H1 (cell line): ENCODE measurements around the gene ZNF423. TPM values are rescaled to one million over a fixed set of nuclear protein-coding genes. Genes with fewer than 3 reads are reported as not detected.

ENCODE experiments used
- CTCF ChIA-PET: fragments of 300-600 bp; sonication (Branson Sonifier 250); formaldehyde crosslinking; loops from one replicate; lab custom pipeline; 2021; ENCODE audit not compliant: partially characterized antibody; lab: Charles Lee
- POLR2A ChIA-PET: fragments of 300-600 bp; sonication (Branson Sonifier 250); formaldehyde crosslinking; loops from one replicate; lab custom pipeline; 2021; ENCODE audit warnings: inconsistent platforms; ENCODE audit not compliant: partially characterized antibody; lab: Charles Lee
- DNase-seq, 2 experiments: peaks; one replicate each; pipeline versions ENCODE4 v3.0.0 to v3.0.0-alpha.2; 2010 to 2022; ENCODE audit warnings: low spot score in 2 of 2, low read depth in 1 of 2, mixed read lengths in 1 of 2
- FAIRE-seq: peaks from 2 replicates; lab custom pipeline; 2011; peaks lifted over from hg19 to GRCh38; lab: Jason Lieb, UNC
- H2AFZ ChIP-seq: 2 replicates; pipeline ENCODE4 v1.8.1; 2012; ENCODE audit warnings: low read length, inconsistent platforms
- H2AK5ac ChIP-seq: 2 replicates; pipeline ENCODE4 v1.6.1; 2013; ENCODE audit warnings: low read depth, low read length
- H2BK120ac ChIP-seq: replicated peaks from 2 replicates; pipeline ENCODE3; 2013; ENCODE audit warnings: low read depth, low read length, inconsistent platforms
- H2BK12ac ChIP-seq: 2 replicates; pipeline ENCODE4 v1.6.1; 2013; ENCODE audit warnings: low read depth, low read length
- H2BK15ac ChIP-seq: 2 replicates; pipeline ENCODE4 v1.6.1; 2013; ENCODE audit warnings: low read length
- H2BK20ac ChIP-seq: 2 replicates; pipeline ENCODE4 v1.6.1; 2013; ENCODE audit warnings: low read length
- H2BK5ac ChIP-seq: 2 replicates; pipeline ENCODE4 v1.6.1; 2013; ENCODE audit warnings: low read depth, low read length
- H3K14ac ChIP-seq: 2 replicates; pipeline ENCODE4 v1.6.1; 2013; ENCODE audit warnings: inconsistent platforms; ENCODE audit not compliant: insufficient read length
- H3K18ac ChIP-seq: 2 replicates; pipeline ENCODE4 v1.6.1; 2013; ENCODE audit warnings: low read length; ENCODE audit errors: extremely low read depth
- H3K23ac ChIP-seq: 2 replicates; pipeline ENCODE4 v1.6.1; 2013; ENCODE audit warnings: inconsistent platforms; ENCODE audit not compliant: insufficient read length
- H3K23me2 ChIP-seq: 2 replicates; pipeline ENCODE4 v1.6.1; 2013; ENCODE audit warnings: low read depth, low read length
- H3K27ac ChIP-seq: 2 replicates; pipeline ENCODE4 v1.6.1; 2011; ENCODE audit warnings: low read depth, low read length, inconsistent platforms
- H3K27me3 ChIP-seq, 4 experiments: replicated peaks in 1 of 4; 1 replicate in 1 of 4; 2 replicates in 3 of 4; pipeline versions ENCODE4 v1.6.1 to v1.8.1; 2011 to 2013; ENCODE audit warnings: low read length in 3 of 4, mild to moderate bottlenecking in 3 of 4, inconsistent platforms in 2 of 4, mixed read lengths in 2 of 4, moderate library complexity in 1 of 4; ENCODE audit not compliant: control insufficient read depth in 3 of 4, insufficient read depth in 3 of 4; ENCODE audit errors: extremely low read depth in 1 of 4
- H3K36me3 ChIP-seq, 4 experiments: 2 replicates each; pipeline versions ENCODE4 v1.6.1 to v1.8.1; 2011 to 2013; ENCODE audit warnings: mild to moderate bottlenecking in 4 of 4, low read length in 3 of 4, moderate library complexity in 2 of 4, control low read depth in 1 of 4, inconsistent platforms in 1 of 4; ENCODE audit not compliant: insufficient read depth in 4 of 4, control insufficient read depth in 2 of 4
- H3K4ac ChIP-seq: replicated peaks from 2 replicates; pipeline ENCODE3; 2013; ENCODE audit warnings: low read length, low read depth, mixed read lengths, inconsistent platforms; ENCODE audit not compliant: insufficient read length
- H3K4me1 ChIP-seq, 4 experiments: replicated peaks in 1 of 4; 1 replicate in 1 of 4; 2 replicates in 3 of 4; pipeline versions ENCODE4 v1.6.1 to v1.8.1; 2011 to 2013; ENCODE audit warnings: low read length in 3 of 4, inconsistent platforms in 2 of 4, mixed read lengths in 1 of 4; ENCODE audit not compliant: insufficient read depth in 4 of 4, control insufficient read depth in 3 of 4
- H3K4me2 ChIP-seq, 2 experiments: 2 replicates each; pipeline versions ENCODE4 v1.6.1 to v1.8.1; 2011 to 2013; ENCODE audit warnings: low read depth in 2 of 2, low read length in 2 of 2, control low read depth in 1 of 2, inconsistent platforms in 1 of 2, mild to moderate bottlenecking in 1 of 2; ENCODE audit not compliant: insufficient read depth in 1 of 2
- H3K4me3 ChIP-seq, 4 experiments: fragments of 200-600, 300-600 bp in 1 of 4; sonication (generic), shearing (Covaris generic), sonication (Bioruptor Twin) in 1 of 4; 2 replicates each; pipeline versions ENCODE4 v1.5.1 to v1.8.1; 2011 to 2016; ENCODE audit warnings: low read length in 4 of 4, low read depth in 3 of 4, control low read depth in 2 of 4, inconsistent platforms in 2 of 4, mild to moderate bottlenecking in 2 of 4, mixed read lengths in 1 of 4, moderate library complexity in 1 of 4; ENCODE audit not compliant: insufficient read depth in 2 of 4; ENCODE audit errors: extremely low read depth in 1 of 4
- H3K56ac ChIP-seq: replicated peaks from 2 replicates; pipeline ENCODE3; 2013; ENCODE audit warnings: low read depth, mild to moderate bottlenecking, mixed read lengths, low read length, inconsistent platforms; ENCODE audit not compliant: insufficient read length
- H3K79me1 ChIP-seq: 2 replicates; pipeline ENCODE4 v1.6.1; 2013; ENCODE audit warnings: low read depth, low read length, control low read depth
- H3K79me2 ChIP-seq, 2 experiments: 2 replicates each; pipeline versions ENCODE4 v1.6.1 to v1.8.1; 2012 to 2013; ENCODE audit warnings: low read length in 2 of 2, mild to moderate bottlenecking in 2 of 2, inconsistent platforms in 1 of 2; ENCODE audit not compliant: insufficient read depth in 2 of 2, control insufficient read depth in 1 of 2
- H3K9ac ChIP-seq, 4 experiments: replicated peaks in 1 of 4; 1 replicate in 1 of 4; 2 replicates in 3 of 4; pipeline versions ENCODE4 v1.6.1 to v1.8.1; 2011 to 2013; ENCODE audit warnings: low read depth in 3 of 4, low read length in 3 of 4, control low read depth in 2 of 4, mild to moderate bottlenecking in 2 of 4, moderate library complexity in 2 of 4, inconsistent platforms in 1 of 4; ENCODE audit errors: extremely low read depth in 1 of 4
- H3K9me3 ChIP-seq, 2 experiments: 2 replicates each; pipeline versions ENCODE4 v1.6.1 to v1.8.1; 2012 to 2013; ENCODE audit warnings: mild to moderate bottlenecking in 2 of 2, moderate library complexity in 2 of 2, control low read depth in 1 of 2, inconsistent platforms in 1 of 2, low read depth in 1 of 2, low read length in 1 of 2, mixed read lengths in 1 of 2; ENCODE audit not compliant: insufficient read depth in 2 of 2
- H4K20me1 ChIP-seq, 2 experiments: replicated peaks in 1 of 2; 2 replicates each; pipeline versions ENCODE3 to v1.8.1; 2011 to 2013; ENCODE audit warnings: inconsistent platforms in 2 of 2, low read length in 2 of 2, mild to moderate bottlenecking in 1 of 2; ENCODE audit not compliant: insufficient read depth in 2 of 2, control insufficient read depth in 1 of 2
- H4K5ac ChIP-seq: 2 replicates; pipeline ENCODE4 v1.6.1; 2013; ENCODE audit warnings: low read length, low read depth, mixed read lengths, inconsistent platforms; ENCODE audit not compliant: insufficient read length
- H4K8ac ChIP-seq: 2 replicates; pipeline ENCODE4 v1.8.0; 2013; ENCODE audit warnings: mild to moderate bottlenecking, moderate library complexity, low read length, inconsistent platforms; ENCODE audit not compliant: insufficient read depth; ENCODE audit errors: extremely low read depth
- H4K91ac ChIP-seq: replicated peaks from 2 replicates; pipeline ENCODE3; 2013; ENCODE audit warnings: low read length, mixed read lengths, inconsistent platforms; ENCODE audit not compliant: insufficient read length
- BRCA1 ChIP-seq: IDR thresholded peaks from 2 replicates; pipeline ENCODE4 v1.6.1; 2012; ENCODE audit warnings: low read depth, low read length, improper control_type of control experiment
- CEBPB ChIP-seq: IDR thresholded peaks from 2 replicates; pipeline ENCODE4 v1.6.1; 2012; ENCODE audit warnings: low read depth, low read length
- CTCF ChIP-seq, 3 experiments: IDR thresholded peaks; 1 replicate in 2 of 3; 2 replicates in 1 of 3; pipeline versions ENCODE4 v1.5.1 to v1.6.1; 2011; ENCODE audit warnings: low read length in 3 of 3, mild to moderate bottlenecking in 3 of 3, inconsistent platforms in 2 of 3, low read depth in 1 of 3, moderate library complexity in 1 of 3; ENCODE audit not compliant: insufficient read depth in 1 of 3; ENCODE audit errors: control extremely low read depth in 1 of 3
- POU5F1 ChIP-seq: IDR thresholded peaks from 2 replicates; pipeline ENCODE4 v1.6.1; 2011; ENCODE audit warnings: low read depth, mild to moderate bottlenecking, low read length, moderate library complexity
- RAD21 ChIP-seq, 2 experiments: IDR thresholded peaks in 1 of 2; conservative IDR thresholded peaks in 1 of 2; 2 replicates each; pipeline ENCODE4 v1.6.1; 2011; ENCODE audit warnings: low read depth in 2 of 2, low read length in 2 of 2, improper control_type of control experiment in 1 of 2, inconsistent platforms in 1 of 2, mild to moderate bottlenecking in 1 of 2, moderate library complexity in 1 of 2
- SIX5 ChIP-seq: IDR thresholded peaks from 2 replicates; pipeline ENCODE4 v1.6.1; 2011; ENCODE audit warnings: mild to moderate bottlenecking, low read depth, low read length
- SP1 ChIP-seq: IDR thresholded peaks from 2 replicates; pipeline ENCODE4 v1.6.1; 2011; ENCODE audit warnings: low read depth, low read length
- SP4 ChIP-seq: IDR thresholded peaks from 2 replicates; pipeline ENCODE4 v1.6.1; 2012; ENCODE audit warnings: low read length, inconsistent platforms
- TAF1 ChIP-seq: IDR thresholded peaks from 2 replicates; pipeline ENCODE4 v1.6.1; 2011; ENCODE audit warnings: mild to moderate bottlenecking, low read depth, low read length
- WGBS, 2 experiments: shearing (Covaris generic) in 1 of 2; methylation state at CpG; one replicate each; pipeline versions ENCODE4 v1.1.6 to v1.1.7; 2013 to 2015; ENCODE audit warnings: low lambda C conversion rate in 2 of 2, mixed read lengths in 2 of 2, inconsistent platforms in 1 of 2, low coverage in 1 of 2, missing lambda C conversion rate in 1 of 2; ENCODE audit not compliant: insufficient replicate concordance in 2 of 2, insufficient coverage in 1 of 2, insufficient read length in 1 of 2; ENCODE audit errors: extremely low coverage in 1 of 2, missing lambda C conversion rate in 1 of 2; 5-methylcytosine and 5-hydroxymethylcytosine counted together
- polyA plus RNA-seq, 7 experiments: library from polyadenylated mRNA; depleted of rRNA in 3 of 7; stranded (reverse) in 5 of 7; unstranded in 2 of 7; fragments of >200 nt in 5 of 7; fragments of 200-250 nt in 2 of 7; gene quantifications; 1 replicate in 5 of 7; 2 replicates in 1 of 7; 4 replicates in 1 of 7; pipeline versions ENCODE4 v1.2.1 to v1.2.3, GENCODE V29; 2011 to 2013; ENCODE audit warnings: missing spikeins in 2 of 7, mixed read lengths in 2 of 7
- total RNA-seq: library from RNA; stranded (reverse); fragmentation: NEBNext Ultra II Directional; extraction: Animal tissue kit (Norgen Biotek cat#: 25700); gene quantifications from 2 replicates; pipeline ENCODE4 v1.2.1, GENCODE V29; 2021

The ZNF423 gene
- total and polyA plus RNA-seq, 2 of the 8 experiments (the other 6 are each of a cell fraction or from before 2014, with no cell fraction given), result 38.2 to 52.3 TPM

- H2BK20ac ChIP-seq, result no peak overlapping the region
- no peaks in the 10 kb centered on the region for H3K4me1 ChIP-seq
- H3K23me2 ChIP-seq, result no peaks in the 10 kb centered on the region
- WGBS, 2 experiments, result 93% methylated on average over 11 of the region's 12 CpGs; no CpG with 5 or more reads in 1 of the 2 experiments
- no peaks in the 10 kb centered on the region; a peak in 1 of 7 replicates for H3K27me3 ChIP-seq
- no peak overlapping the region for H4K5ac ChIP-seq
- H4K91ac ChIP-seq, result no peak overlapping the region
- no peak for DNase-seq
- H3K23ac ChIP-seq, result no peak overlapping the region
- no peak overlapping the region for H3K18ac ChIP-seq
- no peak overlapping the region for H3K4ac ChIP-seq
- H2BK5ac ChIP-seq, result no peak overlapping the region
- H3K9ac ChIP-seq, result no peak overlapping the region
- TF ChIP-seq CEBPB (no peak), TAF1 (no peak), CTCF (IDR thresholded peaks at IDR 0.05; ENCODE audit: control extremely low read depth in 1 of 3, insufficient read depth in 1 of 3, low read depth in 1 of 3, low read length in 3 of 3) (no peak), POU5F1 (no peak), SIX5 (no peak), RAD21 (IDR thresholded peaks at IDR 0.05 in 1 of 2, conservative IDR thresholded peaks at IDR 0.05 in 1 of 2; ENCODE audit: low read depth in 2 of 2, low read length in 2 of 2) (no peak), BRCA1 (no peak), SP4 (no peak), SP1 (no peak)
- H3K79me1 ChIP-seq, result no peaks in the 10 kb centered on the region
- H3K79me2 ChIP-seq, result no peaks in the 10 kb centered on the region
- no peak overlapping the region for H3K4me3 ChIP-seq
- H2AFZ ChIP-seq, result no peak overlapping the region
- H3K27ac ChIP-seq, result no peak overlapping the region
- no peaks in the 10 kb centered on the region for H4K20me1 ChIP-seq
- POLR2A ChIA-PET, result interaction anchor here (0.7 kb wide), 1 partner anchor 14 kb away, joined by 3 read pairs; no protein-coding TSS in a partner anchor
- no peak overlapping the region for H3K56ac ChIP-seq
- no peak overlapping the region for H2AK5ac ChIP-seq
- CTCF ChIA-PET, result interaction anchor here (1.2 to 1.8 kb wide), 5 partner anchors 12 to 457 kb away, joined by 3 to 6 read pairs (median 4); no protein-coding TSS in a partner anchor
- no peak overlapping the region for H3K4me2 ChIP-seq
- no peak overlapping the region for H2BK120ac ChIP-seq
- H3K36me3 ChIP-seq, result no peaks in the 10 kb centered on the region
- H3K9me3 ChIP-seq, result no peaks in the 10 kb centered on the region
- no peak for FAIRE-seq
- H2BK15ac ChIP-seq, result no peak overlapping the region; the same call in 1 of the 2 replicates
- H2BK12ac ChIP-seq, result no peak overlapping the region
- H4K8ac ChIP-seq, result no peak overlapping the region
- no peak overlapping the region for H3K14ac ChIP-seq
Observed at GRCh38 chr16:49896447-49896964, 40.6 kb upstream of the ZNF423 start.
